OCI-LY1 (cell line): ENCODE results near the gene CCDC40.

ENCODE experiments used
- EZH2 ChIP-seq: fragments of 200-600 bp; sonication (generic), shearing (Covaris generic); IDR thresholded peaks from 2 replicates; pipeline ENCODE4 v1.8.0; 2017; ENCODE audit warnings: borderline replicate concordance, mixed run types, mild to moderate bottlenecking, antibody characterized with exemption, low read length, moderate library complexity, mixed read lengths
- TF ChIP-seq, protein P1 (sequence below): fragments of 200-600 bp; sonication (generic), shearing (Covaris generic); IDR thresholded peaks from 2 replicates; pipeline ENCODE4 v1.5.1; 2017; ENCODE audit warnings: mild to moderate bottlenecking, antibody characterized with exemption, low read length, moderate library complexity, mixed read lengths

DNA sequence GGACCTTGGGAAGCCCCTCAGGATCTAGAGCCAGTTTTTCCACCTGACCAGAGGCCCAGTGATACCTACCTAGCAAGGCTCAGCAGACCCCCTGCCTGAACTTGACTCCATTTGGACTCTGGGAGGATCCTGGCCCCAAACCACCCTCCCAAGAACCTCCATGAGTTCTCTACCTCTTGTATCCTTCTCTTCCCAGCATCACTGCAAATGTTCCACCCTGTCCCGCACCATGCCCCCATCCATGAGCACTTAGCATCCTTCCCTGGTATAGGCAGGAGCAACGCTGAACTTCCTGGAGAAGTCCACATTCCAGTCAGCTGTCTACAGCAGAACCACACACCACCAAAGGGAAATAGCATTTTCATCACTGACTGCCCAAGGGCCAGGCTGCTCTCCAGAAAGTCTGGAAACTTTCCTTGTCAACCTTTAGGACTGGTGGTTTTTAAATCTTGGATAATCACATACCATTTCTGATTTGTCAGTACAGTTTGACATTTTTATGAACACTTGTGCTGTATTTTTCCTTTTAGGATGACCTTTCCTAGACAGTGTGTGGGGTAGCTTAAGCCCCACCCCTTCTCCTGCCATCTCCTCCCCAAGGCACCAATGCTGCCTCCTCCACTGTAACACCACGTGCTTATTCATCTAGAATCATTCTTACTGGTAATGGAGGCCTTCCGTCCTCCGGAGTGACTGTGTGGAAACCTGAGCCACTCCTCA, 96.6 kb downstream of the CCDC40 start:
- TF ChIP-seq, protein P1, sequence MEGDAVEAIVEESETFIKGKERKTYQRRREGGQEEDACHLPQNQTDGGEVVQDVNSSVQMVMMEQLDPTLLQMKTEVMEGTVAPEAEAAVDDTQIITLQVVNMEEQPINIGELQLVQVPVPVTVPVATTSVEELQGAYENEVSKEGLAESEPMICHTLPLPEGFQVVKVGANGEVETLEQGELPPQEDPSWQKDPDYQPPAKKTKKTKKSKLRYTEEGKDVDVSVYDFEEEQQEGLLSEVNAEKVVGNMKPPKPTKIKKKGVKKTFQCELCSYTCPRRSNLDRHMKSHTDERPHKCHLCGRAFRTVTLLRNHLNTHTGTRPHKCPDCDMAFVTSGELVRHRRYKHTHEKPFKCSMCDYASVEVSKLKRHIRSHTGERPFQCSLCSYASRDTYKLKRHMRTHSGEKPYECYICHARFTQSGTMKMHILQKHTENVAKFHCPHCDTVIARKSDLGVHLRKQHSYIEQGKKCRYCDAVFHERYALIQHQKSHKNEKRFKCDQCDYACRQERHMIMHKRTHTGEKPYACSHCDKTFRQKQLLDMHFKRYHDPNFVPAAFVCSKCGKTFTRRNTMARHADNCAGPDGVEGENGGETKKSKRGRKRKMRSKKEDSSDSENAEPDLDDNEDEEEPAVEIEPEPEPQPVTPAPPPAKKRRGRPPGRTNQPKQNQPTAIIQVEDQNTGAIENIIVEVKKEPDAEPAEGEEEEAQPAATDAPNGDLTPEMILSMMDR = no peak
- no peak for TF ChIP-seq EZH2
